Immature natural killer cell (primary cell): ENCODE measurements around the gene MSLN. TPM values are rescaled to one million over a fixed set of nuclear protein-coding genes. Genes with fewer than 3 reads are reported as not detected.
"Not testable (repeated sequence)": the region's sequence is repeated elsewhere in the genome, so short reads cannot be mapped to it uniquely, and the experiment has no call there.

Source experiments
- DNase-seq, 3 donors: peaks; one replicate each; pipeline ENCODE4 v3.0.0; 2022; ENCODE audit warnings: mixed read lengths in 1 of 3
- H3K27ac Mint-ChIP-seq, 6 donors: one replicate each; pipeline ENCODE4 v1.8.0; 2020; ENCODE audit warnings: mixed read lengths in 6 of 6, mild to moderate bottlenecking in 5 of 6, inconsistent platforms in 4 of 6, moderate library complexity in 3 of 6
- H3K27me3 Mint-ChIP-seq, 3 donors: one replicate each; pipeline ENCODE4 v1.8.0; 2020 to 2021; ENCODE audit warnings: low read depth in 3 of 3, mild to moderate bottlenecking in 3 of 3, mixed read lengths in 3 of 3, moderate library complexity in 3 of 3, inconsistent platforms in 1 of 3
- H3K36me3 Mint-ChIP-seq, 3 donors: one replicate each; pipeline ENCODE4 v1.8.0; 2020; ENCODE audit warnings: mixed read lengths in 3 of 3, inconsistent platforms in 2 of 3, mild to moderate bottlenecking in 2 of 3
- H3K4me1 Mint-ChIP-seq, 2 donors: one replicate each; pipeline ENCODE4 v1.8.0; 2020; ENCODE audit warnings: inconsistent platforms in 2 of 2, mild to moderate bottlenecking in 2 of 2, mixed read lengths in 2 of 2, moderate library complexity in 1 of 2
- H3K4me3 Mint-ChIP-seq, 5 donors: one replicate each; pipeline ENCODE4 v1.8.0; 2020; ENCODE audit warnings: mild to moderate bottlenecking in 5 of 5, mixed read lengths in 5 of 5, inconsistent platforms in 3 of 5, moderate library complexity in 3 of 5
- H3K9me3 Mint-ChIP-seq, 6 donors: one replicate each; pipeline ENCODE4 v1.8.0; 2020; ENCODE audit warnings: mild to moderate bottlenecking in 6 of 6, mixed read lengths in 6 of 6, inconsistent platforms in 4 of 6, moderate library complexity in 3 of 6
- polyA plus RNA-seq, 3 donors: library from polyadenylated mRNA; unstranded; fragments of 300-500 nt; fragmentation: Illumina TruSeq; gene quantifications; one replicate each; pipeline ENCODE4 v1.2.3, GENCODE V29; 2021

The MSLN gene
- polyA plus RNA-seq, 3 donors from 2014 or later, result not detected

DNA sequence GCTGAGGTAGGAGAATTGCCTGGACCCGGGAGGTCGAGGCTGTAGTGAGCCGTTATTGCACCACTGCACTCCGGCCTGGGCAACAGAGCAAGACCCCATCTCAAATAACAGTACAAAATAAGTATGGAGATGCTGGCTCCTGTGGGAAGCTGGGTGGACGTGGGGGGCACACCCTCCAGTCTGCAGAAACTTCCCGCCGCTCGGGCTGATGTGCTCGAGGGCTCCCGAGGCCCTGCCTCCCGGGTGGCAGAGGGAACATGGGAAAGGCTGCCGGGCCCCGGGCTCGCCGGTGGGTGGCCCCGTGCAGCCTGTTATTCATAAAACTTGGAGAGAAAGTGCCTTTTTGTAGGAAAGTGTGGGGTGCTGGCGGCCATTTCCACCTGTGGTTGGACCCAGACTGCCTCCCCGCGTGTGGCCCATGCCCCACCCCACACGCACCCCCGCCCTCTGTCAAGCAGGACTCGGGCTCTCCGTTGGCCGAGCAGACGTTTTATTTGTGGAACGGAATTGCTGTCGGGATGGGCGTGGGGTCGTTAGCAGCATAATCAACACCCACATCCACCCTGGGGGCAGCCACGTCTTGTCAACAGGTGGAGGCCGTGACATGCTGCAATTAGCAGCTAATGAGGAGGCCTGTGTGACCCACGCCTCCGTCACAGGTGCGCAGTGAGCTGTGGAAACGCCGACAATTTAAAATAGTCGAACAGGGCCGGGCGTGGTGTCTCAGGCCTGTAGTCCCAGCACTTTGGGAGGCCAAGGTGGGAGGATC is 12.4 kb upstream of the MSLN start:
- H3K9me3 Mint-ChIP-seq, result no peaks in the 10 kb centered on the region
- peaks cover 0 to 4% (median 2%) of the 10 kb centered on the region in 3 donors for H3K27me3 Mint-ChIP-seq
- H3K36me3 Mint-ChIP-seq, result no peaks in the 10 kb centered on the region
- no peak overlapping the region for H3K27ac Mint-ChIP-seq
- H3K4me3 Mint-ChIP-seq, result no peak overlapping the region
- no peak for DNase-seq
- H3K4me1 Mint-ChIP-seq, result no peaks in the 10 kb centered on the region

GRCh38 chr16:749010-749409 is 11.5 kb upstream of the MSLN start:
- no peaks in the 10 kb centered on the region for H3K9me3 Mint-ChIP-seq
- H3K4me3 Mint-ChIP-seq, result no peak overlapping the region
- no peaks in the 10 kb centered on the region for H3K4me1 Mint-ChIP-seq
- no peak for DNase-seq
- H3K27ac Mint-ChIP-seq, result no peak overlapping the region
- no peaks in the 10 kb centered on the region for H3K36me3 Mint-ChIP-seq
- peaks cover 0 to 5% (median 2%) of the 10 kb centered on the region in 3 donors for H3K27me3 Mint-ChIP-seq

DNA sequence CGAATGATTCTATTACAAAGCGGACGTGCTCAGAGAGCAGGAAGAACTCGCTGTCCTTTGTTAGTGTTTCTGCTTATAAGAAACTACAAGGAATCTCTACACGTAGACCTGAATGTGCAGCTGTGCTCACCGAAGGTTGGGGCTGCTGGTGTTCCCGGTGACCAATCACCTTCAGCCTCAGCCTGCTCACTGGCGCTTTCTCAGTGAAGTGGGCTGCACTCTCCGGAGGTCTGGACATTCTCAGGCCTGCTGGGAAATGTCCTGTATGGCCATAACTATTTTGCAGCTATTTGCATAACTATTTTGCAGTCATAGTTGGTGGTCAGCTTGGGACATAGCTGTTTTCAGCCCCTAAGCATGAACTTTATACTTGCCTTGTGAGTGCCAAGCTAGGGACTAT is 10.0 kb upstream of the MSLN start:
- Mint-ChIP-seq H3K27ac (no peak overlapping the region), H3K4me1 (no peaks in the 10 kb centered on the region), H3K4me3 (no peak overlapping the region), H3K9me3 (no peaks in the 10 kb centered on the region), H3K27me3 (peaks cover 0 to 5% (median 2%) of the 10 kb centered on the region in 3 donors), H3K36me3 (no peaks in the 10 kb centered on the region)
- no peak for DNase-seq

- H3K4me1 Mint-ChIP-seq, result no peaks in the 10 kb centered on the region
- no peaks in the 10 kb centered on the region for H3K9me3 Mint-ChIP-seq
- no peak for DNase-seq
- peaks cover 0 to 5% (median 2%) of the 10 kb centered on the region in 3 donors for H3K27me3 Mint-ChIP-seq
- H3K27ac Mint-ChIP-seq, result no peak overlapping the region
- no peaks in the 10 kb centered on the region for H3K36me3 Mint-ChIP-seq
- H3K4me3 Mint-ChIP-seq, result no peak overlapping the region
These were observed 9.2 kb upstream of the MSLN start for GRCh38 chr16:751152-752006.

GRCh38 chr16:752007-752312 is 8.6 kb upstream of the MSLN start:
- H3K36me3 Mint-ChIP-seq, result no peaks in the 10 kb centered on the region
- H3K27me3 Mint-ChIP-seq, result peaks cover 0 to 5% (median 0%) of the 10 kb centered on the region in 3 donors
- H3K9me3 Mint-ChIP-seq, result no peaks in the 10 kb centered on the region
- DNase-seq, result no peak
- no peak overlapping the region for H3K4me3 Mint-ChIP-seq
- H3K27ac Mint-ChIP-seq, result no peak overlapping the region
- no peaks in the 10 kb centered on the region for H3K4me1 Mint-ChIP-seq

- not testable (repeated sequence) for H3K9me3 Mint-ChIP-seq, H3K36me3 Mint-ChIP-seq, H3K4me3 Mint-ChIP-seq, H3K27me3 Mint-ChIP-seq, H3K4me1 Mint-ChIP-seq, H3K27ac Mint-ChIP-seq, DNase-seq
These were observed 6.4 kb upstream of the MSLN start for GRCh38 chr16:754121-754607.

DNA sequence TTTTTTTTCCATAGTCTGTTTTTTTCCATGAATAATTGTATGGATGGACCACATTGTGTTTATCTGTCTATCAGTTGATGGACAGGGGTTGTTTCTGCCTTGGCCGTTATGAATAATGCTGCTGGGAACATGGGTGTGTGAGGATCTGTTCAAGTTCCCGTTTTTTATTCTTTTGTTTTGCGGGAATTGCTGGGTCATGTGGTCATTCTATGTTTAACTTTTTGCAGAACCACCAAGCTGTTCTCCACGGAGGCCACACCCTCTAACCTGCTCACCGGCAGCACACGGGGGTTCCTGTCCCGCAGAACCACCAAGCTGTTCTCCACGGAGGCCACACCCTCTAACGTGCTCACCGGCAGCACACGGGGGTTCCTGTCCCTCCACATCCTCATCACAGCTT is 5.9 kb upstream of the MSLN start:
- Mint-ChIP-seq H3K27ac (no peak overlapping the region), H3K4me1 (no peaks in the 10 kb centered on the region), H3K9me3 (no peaks in the 10 kb centered on the region), H3K36me3 (no peaks in the 10 kb centered on the region), H3K4me3 (no peak overlapping the region), H3K27me3 (peaks cover 0 to 5% (median 0%) of the 10 kb centered on the region in 3 donors)
- no peak for DNase-seq

GRCh38 chr16:756428-756827 is 4.1 kb upstream of the MSLN start:
- Mint-ChIP-seq H3K4me1 (no peaks in the 10 kb centered on the region), H3K27ac (no peak overlapping the region), H3K27me3 (peaks cover 0 to 4% (median 0%) of the 10 kb centered on the region in 3 donors), H3K4me3 (no peak overlapping the region), H3K36me3 (no peaks in the 10 kb centered on the region), H3K9me3 (no peaks in the 10 kb centered on the region)
- no peak for DNase-seq

GRCh38 chr16:759110-759910 is 1.2 kb upstream of the MSLN start:
- Mint-ChIP-seq H3K27ac (no peak overlapping the region), H3K36me3 (no peaks in the 10 kb centered on the region), H3K4me3 (no peak overlapping the region), H3K4me1 (no peaks in the 10 kb centered on the region), H3K9me3 (no peaks in the 10 kb centered on the region), H3K27me3 (no peaks in the 10 kb centered on the region)
- no peak for DNase-seq

- no peaks in the 10 kb centered on the region for H3K4me1 Mint-ChIP-seq
- H3K9me3 Mint-ChIP-seq, result no peaks in the 10 kb centered on the region
- no peak overlapping the region for H3K27ac Mint-ChIP-seq
- DNase-seq, result no peak
- H3K36me3 Mint-ChIP-seq, result no peaks in the 10 kb centered on the region
- H3K27me3 Mint-ChIP-seq, result no peaks in the 10 kb centered on the region
- H3K4me3 Mint-ChIP-seq, result no peak overlapping the region
These were observed 469 bp upstream of the MSLN start for GRCh38 chr16:760065-760464.

DNA sequence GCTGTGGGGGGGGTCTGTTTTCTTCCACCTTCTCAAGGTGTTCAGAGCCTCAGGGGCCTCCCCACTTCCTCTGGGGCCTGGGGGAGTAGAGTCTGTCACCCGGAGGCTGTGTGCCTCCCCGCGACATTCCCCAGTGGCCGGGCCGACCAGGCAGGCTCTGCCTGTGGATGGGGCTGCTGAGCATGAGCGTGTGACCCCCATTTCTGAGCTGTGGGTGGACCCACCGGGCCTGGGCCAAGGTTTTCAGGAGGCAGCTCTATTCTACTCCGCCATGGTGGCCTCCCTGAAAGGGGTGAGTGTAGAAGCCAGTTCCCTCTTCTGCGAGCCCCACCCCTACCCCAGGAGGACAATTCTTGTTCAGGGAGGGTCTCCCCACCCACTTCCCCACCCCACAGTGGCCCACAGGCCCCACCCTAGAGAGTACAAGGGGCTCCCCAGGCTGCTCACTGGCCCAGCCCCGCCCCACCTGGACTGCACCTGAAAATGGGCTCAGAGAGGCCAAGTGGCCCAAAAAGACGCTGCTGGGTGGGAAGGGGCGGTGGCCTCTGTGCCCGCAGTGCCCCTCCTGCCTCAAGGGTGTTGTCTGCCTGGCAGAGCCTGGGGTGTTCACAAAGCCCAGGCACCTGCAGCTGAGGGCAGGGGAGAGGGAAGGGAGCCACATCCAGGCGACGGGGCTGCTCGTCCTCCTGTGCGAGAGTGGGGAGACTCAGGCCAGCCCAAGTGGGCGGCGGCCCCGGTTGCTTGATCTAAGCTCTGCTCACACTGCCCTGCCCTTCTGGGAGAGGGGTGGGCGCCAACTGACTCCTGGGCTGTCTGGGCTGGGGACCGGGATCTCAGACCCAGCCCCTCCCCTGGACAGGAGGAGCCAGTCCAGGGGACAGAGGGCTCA is 1.3 kb downstream of the MSLN start:
- Mint-ChIP-seq H3K36me3 (no peaks in the 10 kb centered on the region), H3K27ac (no peak overlapping the region), H3K4me1 (no peaks in the 10 kb centered on the region), H3K9me3 (no peaks in the 10 kb centered on the region), H3K27me3 (no peaks in the 10 kb centered on the region), H3K4me3 (no peak overlapping the region)
- no peak for DNase-seq

GRCh38 chr16:762595-763268 is 2.2 kb downstream of the MSLN start:
- H3K4me1 Mint-ChIP-seq, result no peaks in the 10 kb centered on the region
- H3K27ac Mint-ChIP-seq, result no peak overlapping the region
- no peak overlapping the region for H3K4me3 Mint-ChIP-seq
- no peaks in the 10 kb centered on the region for H3K27me3 Mint-ChIP-seq
- DNase-seq, result no peak
- H3K36me3 Mint-ChIP-seq, result no peaks in the 10 kb centered on the region
- no peaks in the 10 kb centered on the region for H3K9me3 Mint-ChIP-seq
